ENCODE measurements around the gene IL27RA. TPM values are rescaled to one million over a fixed set of nuclear protein-coding genes. Genes with fewer than 3 reads are reported as not detected.
"Not testable (repeated sequence)": the region's sequence is repeated elsewhere in the genome, so short reads cannot be mapped to it uniquely, and the experiment has no call there.

IL27RA gene
- total RNA-seq, 1 experiment from 2014 or later: 7.8 TPM

DNA sequence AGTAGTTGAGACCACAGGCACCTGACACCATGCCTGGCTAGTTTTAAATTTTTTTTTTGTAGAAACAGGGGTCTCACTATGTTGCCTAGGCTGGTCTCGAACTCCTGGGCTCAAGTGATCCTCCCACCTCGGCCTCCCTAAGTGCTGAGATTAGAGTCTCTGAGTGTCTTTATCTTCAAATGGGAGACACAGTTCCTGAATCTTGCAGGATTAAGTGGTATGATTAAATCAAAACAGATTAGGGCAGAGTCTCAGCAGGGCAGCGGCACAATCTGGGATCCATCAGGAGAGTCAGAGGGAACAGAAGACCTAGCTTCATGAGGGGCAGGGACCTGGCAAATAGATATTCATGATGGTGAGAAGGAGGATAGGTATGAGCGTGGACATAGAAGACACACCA is 2.7 kb upstream of the IL27RA start:
- Histone ChIP-seq H3F3A (ENCODE audit: insufficient read depth, low read depth) (peaks cover 38% of the 10 kb centered on the region), H2AFZ (no peak overlapping the region), H3K9me2 (ENCODE audit: insufficient read depth) (no peaks in the 10 kb centered on the region), H3K9me3 (ENCODE audit: insufficient read depth, low read depth) (no peaks in the 10 kb centered on the region), H3K36me3 (ENCODE audit: low read depth) (no peaks in the 10 kb centered on the region), H4K20me1 (ENCODE audit: insufficient read depth) (no peaks in the 10 kb centered on the region), H3K27me3 (ENCODE audit: insufficient read depth, low read depth) (no peaks in the 10 kb centered on the region), H3K4me1 (replicated peaks; ENCODE audit: insufficient read depth) (peaks cover 19% of the 10 kb centered on the region), H3K4me2 (no peak overlapping the region), H3K27ac (no peak overlapping the region), H3K79me2 (ENCODE audit: low read depth) (no peaks in the 10 kb centered on the region), H3K4me3 (no peak overlapping the region)
- no peak for DNase-seq
- CTCF ChIA-PET: interaction anchor here (0.6 to 0.7 kb wide), 2 partner anchors 15 to 17 kb away, joined by 4 to 9 read pairs; no protein-coding TSS in a partner anchor
- intact Hi-C loops (cut with micrococcal nuclease; ENCODE audit: unreplicated experiment): no loop called here
- POLR2A ChIA-PET (ENCODE audit: unreplicated experiment): no interaction called here
- TF ChIP-seq, protein P1, sequence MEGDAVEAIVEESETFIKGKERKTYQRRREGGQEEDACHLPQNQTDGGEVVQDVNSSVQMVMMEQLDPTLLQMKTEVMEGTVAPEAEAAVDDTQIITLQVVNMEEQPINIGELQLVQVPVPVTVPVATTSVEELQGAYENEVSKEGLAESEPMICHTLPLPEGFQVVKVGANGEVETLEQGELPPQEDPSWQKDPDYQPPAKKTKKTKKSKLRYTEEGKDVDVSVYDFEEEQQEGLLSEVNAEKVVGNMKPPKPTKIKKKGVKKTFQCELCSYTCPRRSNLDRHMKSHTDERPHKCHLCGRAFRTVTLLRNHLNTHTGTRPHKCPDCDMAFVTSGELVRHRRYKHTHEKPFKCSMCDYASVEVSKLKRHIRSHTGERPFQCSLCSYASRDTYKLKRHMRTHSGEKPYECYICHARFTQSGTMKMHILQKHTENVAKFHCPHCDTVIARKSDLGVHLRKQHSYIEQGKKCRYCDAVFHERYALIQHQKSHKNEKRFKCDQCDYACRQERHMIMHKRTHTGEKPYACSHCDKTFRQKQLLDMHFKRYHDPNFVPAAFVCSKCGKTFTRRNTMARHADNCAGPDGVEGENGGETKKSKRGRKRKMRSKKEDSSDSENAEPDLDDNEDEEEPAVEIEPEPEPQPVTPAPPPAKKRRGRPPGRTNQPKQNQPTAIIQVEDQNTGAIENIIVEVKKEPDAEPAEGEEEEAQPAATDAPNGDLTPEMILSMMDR (conservative IDR thresholded peaks at IDR 0.05): no peak
- no peak for TF ChIP-seq EZH2 (IDR thresholded peaks at IDR 0.05; ENCODE audit: low read depth)
- BruUV-seq (replicated peaks): no TSS peak

DNA sequence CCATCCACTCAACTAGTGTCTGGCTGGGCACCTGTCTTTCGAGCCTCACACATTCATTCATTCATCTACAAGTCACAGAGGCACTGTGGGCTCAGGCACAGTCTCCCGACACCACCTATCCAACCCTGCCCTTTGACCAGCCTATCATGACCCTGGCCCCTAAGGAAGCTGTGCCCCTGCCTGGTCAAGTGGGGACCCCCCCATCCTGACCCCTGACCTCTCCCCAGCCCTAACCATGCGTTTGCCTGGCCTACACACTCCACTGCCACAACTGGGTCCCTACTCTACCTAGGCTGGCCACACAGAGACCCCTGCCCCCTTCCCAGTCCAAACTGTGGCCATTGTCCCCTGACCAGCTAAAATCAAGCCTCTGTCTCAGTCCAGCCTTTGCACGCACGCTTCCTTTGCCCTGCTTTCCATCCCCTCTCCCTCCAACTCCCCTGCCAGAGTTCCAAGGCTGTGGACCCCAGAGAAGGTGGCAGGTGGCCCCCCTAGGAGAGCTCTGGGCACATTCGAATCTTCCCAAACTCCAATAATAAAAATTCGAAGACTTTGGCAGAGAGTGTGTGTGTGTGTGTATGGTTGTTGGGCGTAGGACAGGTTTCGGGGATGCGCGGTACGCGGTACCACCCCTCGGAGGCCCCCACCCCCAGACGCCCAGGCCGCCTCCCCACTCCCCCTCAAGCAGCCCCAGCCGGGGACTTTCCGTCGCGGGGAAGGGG is 404 bp upstream of the IL27RA start:
- POLR2A ChIA-PET (ENCODE audit: unreplicated experiment): interaction anchor here (0.5 to 1.2 kb wide), 3 partner anchors 25 to 175 kb away, joined by 3 to 12 read pairs (median 8); partner anchors contain the start of gene RFX1
- no peak for DNase-seq
- Histone ChIP-seq H3K36me3 (ENCODE audit: low read depth) (no peaks in the 10 kb centered on the region), H2AFZ (peak overlapping the region; percentile 94), H3K27me3 (ENCODE audit: insufficient read depth, low read depth) (no peaks in the 10 kb centered on the region), H3K4me2 (peak overlapping the region; percentile 93), H3K9me2 (ENCODE audit: insufficient read depth) (no peaks in the 10 kb centered on the region), H3K9me3 (ENCODE audit: insufficient read depth, low read depth) (no peaks in the 10 kb centered on the region), H3K4me3 (peak overlapping the region; percentile 88), H3K27ac (no peak overlapping the region), H4K20me1 (ENCODE audit: insufficient read depth) (no peaks in the 10 kb centered on the region), H3K79me2 (ENCODE audit: low read depth) (no peaks in the 10 kb centered on the region), H3K4me1 (replicated peaks; ENCODE audit: insufficient read depth) (peaks cover 5% of the 10 kb centered on the region; the same call in 1 of the 2 replicates), H3F3A (ENCODE audit: insufficient read depth, low read depth) (peaks cover 20% of the 10 kb centered on the region; the same call in 1 of the 2 replicates)
- TF ChIP-seq, protein P1 (conservative IDR thresholded peaks at IDR 0.05): no peak
- TF ChIP-seq EZH2 (IDR thresholded peaks at IDR 0.05; ENCODE audit: low read depth): no peak
- no TSS peak for BruUV-seq (replicated peaks)
- intact Hi-C loops (cut with micrococcal nuclease; ENCODE audit: unreplicated experiment): loop anchor here (5.0 kb wide), 1 partner anchor 41 kb away; the partner anchor contains the start of gene MISP3
- CTCF ChIA-PET: interaction anchor here (0.6 to 0.7 kb wide), 5 partner anchors 11 to 1671 kb away, joined by 3 to 12 read pairs (median 4); no protein-coding TSS in a partner anchor

DNA sequence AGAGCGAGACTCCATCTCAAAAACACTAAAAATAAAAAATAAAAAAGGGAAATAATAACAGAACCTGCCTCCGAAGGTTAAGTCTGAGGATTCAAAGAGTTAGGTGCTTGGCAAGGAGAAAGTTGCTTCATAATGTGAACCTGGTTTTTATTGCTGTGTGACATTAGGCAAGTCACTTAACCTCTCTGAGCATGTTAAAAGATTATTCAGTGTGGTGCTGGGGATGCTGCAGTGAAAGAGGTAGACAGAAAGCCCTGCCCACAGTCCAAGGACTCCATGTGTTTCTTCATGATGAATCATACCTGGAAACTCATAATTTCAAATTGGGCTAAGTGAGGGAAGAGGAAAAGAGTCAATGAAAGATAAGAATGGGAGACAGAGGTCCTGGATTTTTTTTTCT is 2.4 kb downstream of the IL27RA start:
- no peak overlapping the region for H3K27ac ChIP-seq
- H2AFZ ChIP-seq: no peak overlapping the region
- no peaks in the 10 kb centered on the region for H3K27me3 ChIP-seq (ENCODE audit: insufficient read depth, low read depth)
- POLR2A ChIA-PET (ENCODE audit: unreplicated experiment): no interaction called here
- intact Hi-C loops (cut with micrococcal nuclease; ENCODE audit: unreplicated experiment): loop anchor here (5.0 kb wide), 1 partner anchor 38 kb away; the partner anchor contains the start of gene MISP3
- no peaks in the 10 kb centered on the region for H3K9me3 ChIP-seq (ENCODE audit: insufficient read depth, low read depth)
- H3K9me2 ChIP-seq (ENCODE audit: insufficient read depth): no peaks in the 10 kb centered on the region
- BruUV-seq (replicated peaks): no TSS peak
- no peak for DNase-seq
- no peaks in the 10 kb centered on the region for H4K20me1 ChIP-seq (ENCODE audit: insufficient read depth)
- no peaks in the 10 kb centered on the region for H3K79me2 ChIP-seq (ENCODE audit: low read depth)
- no peaks in the 10 kb centered on the region for H3K36me3 ChIP-seq (ENCODE audit: low read depth)
- H3K4me3 ChIP-seq: no peak overlapping the region
- peaks cover 14% of the 10 kb centered on the region; the same call in 1 of the 2 replicates for H3F3A ChIP-seq (ENCODE audit: insufficient read depth, low read depth)
- H3K4me1 ChIP-seq (replicated peaks; ENCODE audit: insufficient read depth): no peaks in the 10 kb centered on the region; the same call in 1 of the 2 replicates
- H3K4me2 ChIP-seq: no peak overlapping the region
- CTCF ChIA-PET: interaction anchor here (0.5 to 0.6 kb wide), 2 partner anchors 46 to 186 kb away, joined by 4 to 6 read pairs; no protein-coding TSS in a partner anchor
- no peak for TF ChIP-seq EZH2 (IDR thresholded peaks at IDR 0.05; ENCODE audit: low read depth)
- TF ChIP-seq, protein P1 (conservative IDR thresholded peaks at IDR 0.05): no peak

DNA sequence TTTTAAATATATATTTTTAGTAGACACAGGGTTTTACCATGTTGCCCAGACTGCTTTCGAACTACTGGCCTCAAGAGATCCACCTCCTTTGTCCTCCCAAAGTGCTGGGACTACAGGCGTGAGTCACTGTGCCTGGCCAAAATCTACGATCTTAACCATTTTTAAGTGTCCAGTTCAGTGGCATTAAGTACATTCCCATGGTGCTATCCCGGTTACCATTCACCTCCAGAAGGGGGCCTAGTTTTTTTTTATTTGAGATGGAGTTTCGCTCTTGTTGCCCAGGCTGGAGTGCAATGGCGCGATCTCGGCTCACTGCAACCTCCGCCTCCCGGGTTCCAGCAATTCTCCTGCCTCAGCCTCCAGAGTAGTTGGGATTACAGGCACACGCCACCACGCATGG is 3.6 kb downstream of the IL27RA start:
- peaks cover 10% of the 10 kb centered on the region; the same call in 1 of the 2 replicates for H3F3A ChIP-seq (ENCODE audit: insufficient read depth, low read depth)
- H3K9me2 ChIP-seq (ENCODE audit: insufficient read depth); H3K79me2 ChIP-seq (ENCODE audit: low read depth); BruUV-seq (replicated peaks); intact Hi-C loops (cut with micrococcal nuclease; ENCODE audit: unreplicated experiment); POLR2A ChIA-PET (ENCODE audit: unreplicated experiment); H3K4me3 ChIP-seq; H3K4me2 ChIP-seq; H3K27me3 ChIP-seq (ENCODE audit: insufficient read depth, low read depth); H4K20me1 ChIP-seq (ENCODE audit: insufficient read depth); DNase-seq; H2AFZ ChIP-seq; H3K27ac ChIP-seq; H3K9me3 ChIP-seq (ENCODE audit: insufficient read depth, low read depth); H3K4me1 ChIP-seq (replicated peaks; ENCODE audit: insufficient read depth); H3K36me3 ChIP-seq (ENCODE audit: low read depth): not testable (repeated sequence)
- CTCF ChIA-PET: interaction anchor here (0.7 kb wide), 1 partner anchor 81 kb away, joined by 3 read pairs; no protein-coding TSS in a partner anchor
